ENCODE measurements around the gene COL8A1. TPM values are rescaled to one million over a fixed set of nuclear protein-coding genes. Genes with fewer than 3 reads are reported as not detected.

COL8A1 gene
- total and polyA plus RNA-seq, 3 donors from 2014 or later: 1.1 to 11.5 (median 1.3) TPM

DNA sequence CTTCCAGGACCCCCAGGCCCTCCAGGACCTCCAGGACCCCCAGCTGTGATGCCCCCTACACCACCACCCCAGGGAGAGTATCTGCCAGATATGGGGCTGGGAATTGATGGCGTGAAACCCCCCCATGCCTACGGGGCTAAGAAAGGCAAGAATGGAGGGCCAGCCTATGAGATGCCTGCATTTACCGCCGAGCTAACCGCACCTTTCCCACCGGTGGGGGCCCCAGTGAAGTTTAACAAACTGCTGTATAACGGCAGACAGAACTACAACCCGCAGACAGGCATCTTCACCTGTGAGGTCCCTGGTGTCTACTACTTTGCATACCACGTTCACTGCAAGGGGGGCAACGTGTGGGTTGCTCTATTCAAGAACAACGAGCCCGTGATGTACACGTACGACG lies 157.2 kb downstream of the COL8A1 start:
- intact Hi-C loops (cut with DNase I; ENCODE audit: low total_unique reads): no loop called here
- Histone ChIP-seq H3K4me3 (no peak overlapping the region), H3K27ac (no peak overlapping the region), H3K4me1 (no peaks in the 10 kb centered on the region), H3K36me3 (ENCODE audit: low read depth, missing control alignments) (no peaks in the 10 kb centered on the region), H3K27me3 (no peaks in the 10 kb centered on the region), H3K9me3 (no peaks in the 10 kb centered on the region)
- WGBS, 2 donors: 82 to 84% methylated on average over 10 to 15 of the region's 15 CpGs
- no peak for DNase-seq
- no peak for TF ChIP-seq POLR2A (IDR thresholded peaks at IDR 0.05)
- TF ChIP-seq, protein P1, sequence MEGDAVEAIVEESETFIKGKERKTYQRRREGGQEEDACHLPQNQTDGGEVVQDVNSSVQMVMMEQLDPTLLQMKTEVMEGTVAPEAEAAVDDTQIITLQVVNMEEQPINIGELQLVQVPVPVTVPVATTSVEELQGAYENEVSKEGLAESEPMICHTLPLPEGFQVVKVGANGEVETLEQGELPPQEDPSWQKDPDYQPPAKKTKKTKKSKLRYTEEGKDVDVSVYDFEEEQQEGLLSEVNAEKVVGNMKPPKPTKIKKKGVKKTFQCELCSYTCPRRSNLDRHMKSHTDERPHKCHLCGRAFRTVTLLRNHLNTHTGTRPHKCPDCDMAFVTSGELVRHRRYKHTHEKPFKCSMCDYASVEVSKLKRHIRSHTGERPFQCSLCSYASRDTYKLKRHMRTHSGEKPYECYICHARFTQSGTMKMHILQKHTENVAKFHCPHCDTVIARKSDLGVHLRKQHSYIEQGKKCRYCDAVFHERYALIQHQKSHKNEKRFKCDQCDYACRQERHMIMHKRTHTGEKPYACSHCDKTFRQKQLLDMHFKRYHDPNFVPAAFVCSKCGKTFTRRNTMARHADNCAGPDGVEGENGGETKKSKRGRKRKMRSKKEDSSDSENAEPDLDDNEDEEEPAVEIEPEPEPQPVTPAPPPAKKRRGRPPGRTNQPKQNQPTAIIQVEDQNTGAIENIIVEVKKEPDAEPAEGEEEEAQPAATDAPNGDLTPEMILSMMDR (IDR thresholded peaks at IDR 0.05): no peak

DNA sequence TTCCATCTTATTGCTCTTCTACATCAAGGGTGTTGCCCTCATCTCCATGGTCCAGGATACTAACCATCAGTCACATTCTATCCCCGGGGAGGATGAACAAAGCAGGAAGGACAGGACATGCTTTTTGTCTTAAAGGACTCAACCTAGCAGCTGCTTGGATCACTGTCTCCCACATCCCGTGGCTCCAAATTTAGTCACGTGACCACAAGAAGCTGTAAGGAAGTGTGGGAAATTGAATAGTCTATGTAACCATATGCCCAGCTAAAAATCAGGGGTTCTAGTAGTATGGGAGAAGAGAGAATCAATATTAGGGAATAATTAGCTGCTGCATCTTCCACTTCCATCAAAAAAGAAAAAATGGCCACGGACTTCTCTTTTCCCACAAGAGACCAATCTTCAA lies 161.0 kb downstream of the COL8A1 start:
- no peak for TF ChIP-seq POLR2A (IDR thresholded peaks at IDR 0.05)
- TF ChIP-seq, protein P1 (IDR thresholded peaks at IDR 0.05): no peak
- Histone ChIP-seq H3K9me3 (no peaks in the 10 kb centered on the region), H3K27me3 (no peaks in the 10 kb centered on the region), H3K27ac (no peak overlapping the region), H3K4me1 (no peaks in the 10 kb centered on the region), H3K4me3 (no peak overlapping the region), H3K36me3 (ENCODE audit: low read depth, missing control alignments) (no peaks in the 10 kb centered on the region)
- no peak for DNase-seq
- intact Hi-C loops (cut with DNase I; ENCODE audit: low total_unique reads): no loop called here
- WGBS, 2 donors: 78 to 83% methylated on average over 4 of the region's 4 CpGs

DNA sequence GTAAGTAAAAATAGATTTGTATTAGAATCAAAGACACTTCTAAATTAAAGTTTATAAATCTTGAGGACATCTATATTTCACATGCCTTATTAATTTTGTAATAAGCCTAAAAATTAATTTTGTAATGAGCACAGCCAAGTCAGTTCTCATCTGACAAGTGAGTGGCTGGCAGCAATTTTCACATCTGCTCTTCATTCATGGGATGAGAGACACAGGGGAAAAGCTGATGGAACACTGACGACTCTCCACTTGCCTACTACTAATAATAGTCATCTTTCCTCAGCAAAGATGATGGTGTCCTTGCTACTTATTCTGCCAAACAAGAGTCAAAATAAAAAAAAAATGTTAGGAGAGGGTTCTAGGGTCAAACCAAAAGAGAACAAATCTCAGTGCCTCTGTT lies 164.9 kb downstream of the COL8A1 start:
- Histone ChIP-seq H3K4me3 (no peak overlapping the region), H3K36me3 (ENCODE audit: low read depth, missing control alignments) (no peaks in the 10 kb centered on the region), H3K4me1 (no peaks in the 10 kb centered on the region), H3K27ac (no peak overlapping the region), H3K9me3 (no peaks in the 10 kb centered on the region), H3K27me3 (no peaks in the 10 kb centered on the region)
- intact Hi-C loops (cut with DNase I; ENCODE audit: low total_unique reads): no loop called here
- TF ChIP-seq, protein P1 (IDR thresholded peaks at IDR 0.05): no peak
- no peak for TF ChIP-seq POLR2A (IDR thresholded peaks at IDR 0.05)
- 78 to 93% methylated on average over 1 of the region's 1 CpG for WGBS, 2 donors
- DNase-seq: no peak

GRCh38 chr3:99805160-99805559 lies 166.8 kb downstream of the COL8A1 start:
- no peak for DNase-seq
- 91 to 94% methylated on average over 1 to 2 of the region's 2 CpGs for WGBS, 2 donors
- no peak overlapping the region for H3K27ac ChIP-seq
- no peaks in the 10 kb centered on the region for H3K27me3 ChIP-seq
- no peaks in the 10 kb centered on the region for H3K9me3 ChIP-seq
- no peak overlapping the region for H3K4me3 ChIP-seq
- TF ChIP-seq POLR2A (IDR thresholded peaks at IDR 0.05): no peak
- TF ChIP-seq, protein P1 (IDR thresholded peaks at IDR 0.05): no peak
- intact Hi-C loops (cut with DNase I; ENCODE audit: low total_unique reads): no loop called here
- no peaks in the 10 kb centered on the region for H3K4me1 ChIP-seq
- H3K36me3 ChIP-seq (ENCODE audit: low read depth, missing control alignments): no peaks in the 10 kb centered on the region

DNA sequence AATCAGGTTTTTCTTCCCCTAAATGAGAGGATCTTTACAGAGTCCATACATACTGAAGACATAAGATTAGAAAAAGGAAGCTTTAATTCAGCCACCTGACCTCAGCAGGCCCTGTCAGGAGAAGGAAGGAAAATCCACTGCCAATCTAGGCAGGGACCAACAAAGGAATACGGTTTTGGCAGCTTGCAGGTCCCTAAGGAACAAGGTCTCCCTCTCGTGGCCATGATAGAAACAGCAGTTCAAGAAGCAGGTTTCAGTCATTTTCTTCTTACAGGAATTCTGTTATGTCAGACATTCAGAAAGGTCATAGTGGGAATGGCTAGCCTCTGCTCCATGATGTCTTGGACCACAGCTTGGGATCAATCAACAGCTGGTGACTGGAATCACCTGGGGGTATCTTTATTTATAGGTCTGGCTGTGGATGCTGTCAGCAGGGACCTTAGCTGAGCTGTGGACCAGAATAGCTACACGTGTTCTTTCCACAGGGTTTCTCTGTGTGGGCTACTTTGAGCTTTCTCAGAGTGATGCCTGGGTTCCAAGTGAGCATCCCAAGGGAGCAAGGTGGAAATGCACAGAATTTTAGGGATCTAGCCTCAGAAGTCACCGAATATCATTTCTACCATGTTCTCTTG lies 169.9 kb downstream of the COL8A1 start:
- intact Hi-C loops (cut with DNase I; ENCODE audit: low total_unique reads): no loop called here
- no peak for TF ChIP-seq POLR2A (IDR thresholded peaks at IDR 0.05)
- TF ChIP-seq, protein P1 (IDR thresholded peaks at IDR 0.05): peak in 2 of 3 experiments; percentile 55 to 65
- no peaks in the 10 kb centered on the region for H3K27me3 ChIP-seq
- H3K36me3 ChIP-seq (ENCODE audit: low read depth, missing control alignments): no peaks in the 10 kb centered on the region
- H3K4me3 ChIP-seq: no peak overlapping the region
- H3K27ac ChIP-seq: no peak overlapping the region
- WGBS, 2 donors: 54% methylated on average over 4 of the region's 4 CpGs
- H3K9me3 ChIP-seq: no peaks in the 10 kb centered on the region
- no peaks in the 10 kb centered on the region for H3K4me1 ChIP-seq
- peak; percentile 69 for DNase-seq

Measured in testis (tissue), 3 donors.